OCI-LY7 (cell line): ENCODE results near the gene MIER2.

ENCODE experiments used
- CTCF ChIP-seq: fragments of 200-600 bp; sonication (generic); conservative IDR thresholded peaks from 2 replicates; pipeline ENCODE4 v1.5.1; 2014; ENCODE audit warnings: mild to moderate bottlenecking, antibody characterized with exemption, low read length, moderate library complexity, mixed read lengths
- EZH2phosphoT487 ChIP-seq: fragments of 200-600 bp; sonication (generic); IDR thresholded peaks from 2 replicates; pipeline ENCODE4 v1.6.1; 2018; ENCODE audit warnings: low read depth, borderline replicate concordance, mild to moderate bottlenecking, mixed run types, antibody characterized with exemption, low read length, moderate library complexity, mixed read lengths

- TF ChIP-seq CTCF (no peak), EZH2phosphoT487 (no peak)
Observed at GRCh38 chr19:327291-328024, 17.1 kb downstream of the MIER2 start.
